ENCODE measurements around the gene CFTR. TPM values are rescaled to one million over a fixed set of nuclear protein-coding genes. Genes with fewer than 3 reads are reported as not detected.

Gene CFTR
- polyA plus RNA-seq, 1 donor (not counting 4 experiments of a cell fraction or from before 2014, with no cell fraction given), result not detected

DNA sequence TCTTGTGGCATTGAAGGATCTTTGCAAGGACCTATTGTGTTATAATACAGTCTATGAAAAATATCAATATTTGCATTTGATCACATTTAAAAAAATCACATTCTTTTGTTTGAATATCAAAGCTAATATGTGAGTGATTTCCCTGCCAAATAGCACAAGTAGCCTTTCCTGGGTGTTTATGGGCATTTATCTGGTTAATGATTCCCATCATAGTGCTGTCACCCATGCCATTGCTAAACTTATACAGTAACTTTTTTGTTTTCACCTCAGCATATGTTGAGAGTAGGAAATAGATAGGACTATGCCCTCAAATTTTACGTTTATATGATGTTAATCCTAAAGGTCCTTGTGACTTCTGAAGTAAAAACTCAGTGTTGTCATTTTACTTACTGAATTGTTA is 136.9 kb downstream of the CFTR start:
- Histone ChIP-seq H3K27me3 (ENCODE audit: control insufficient read depth, extremely low read depth, insufficient read depth, low read length) (no peaks in the 10 kb centered on the region), H2AFZ (ENCODE audit: control insufficient read depth, low read length) (no peak overlapping the region), H4K20me1 (ENCODE audit: control insufficient read depth, extremely low read depth, insufficient read depth, low read length) (no peaks in the 10 kb centered on the region), H3K9me3 (ENCODE audit: control insufficient read depth, low read depth, low read length) (no peaks in the 10 kb centered on the region), H3K4me2 (ENCODE audit: control insufficient read depth, extremely low read depth, insufficient read depth, low read depth, low read length) (no peak overlapping the region), H3K36me3 (ENCODE audit: control insufficient read depth in 2 of 2, extremely low read depth in 1 of 2, insufficient read depth in 2 of 2, low read length in 2 of 2) (no peaks in the 10 kb centered on the region), H3K4me1 (ENCODE audit: control insufficient read depth, extremely low read depth, insufficient read depth, low read length) (no peaks in the 10 kb centered on the region), H3K79me2 (ENCODE audit: control insufficient read depth, insufficient read depth, low read length) (no peaks in the 10 kb centered on the region), H3K4me3 (ENCODE audit: control insufficient read depth in 2 of 3, extremely low read depth in 1 of 3, insufficient read depth in 2 of 3, low read depth in 1 of 3, low read length in 3 of 3) (no peak overlapping the region), H3K27ac (ENCODE audit: control insufficient read depth, insufficient read depth, low read length) (no peak overlapping the region), H3K9ac (ENCODE audit: control insufficient read depth, extremely low read depth, insufficient read depth, low read length) (no peak overlapping the region), H3K9me1 (ENCODE audit: control insufficient read depth, extremely low read depth, insufficient read depth, low read length) (no peaks in the 10 kb centered on the region)
- no peak for TF ChIP-seq EZH2 (IDR thresholded peaks at IDR 0.05; ENCODE audit: low read length)
- TF ChIP-seq CTCF (optimal IDR thresholded peaks at IDR 0.05 in 1 of 3, IDR thresholded peaks at IDR 0.05 in 1 of 3, conservative IDR thresholded peaks at IDR 0.05 in 1 of 3; ENCODE audit: extremely low read depth in 1 of 3, insufficient read depth in 2 of 3, low read length in 3 of 3), result no peak
- DNase-seq (ENCODE audit: low read depth, low spot score) (no peak), FAIRE-seq (no peak)
- dilution Hi-C loops (cut with MboI; ENCODE audit: extremely low pct_ligation_motif_present, low sequenced_read_pairs), result no loop called here

GRCh38 chr7:117619681-117620080 is 139.9 kb downstream of the CFTR start:
- H4K20me1 ChIP-seq (ENCODE audit: control insufficient read depth, extremely low read depth, insufficient read depth, low read length), result no peaks in the 10 kb centered on the region
- TF ChIP-seq EZH2 (IDR thresholded peaks at IDR 0.05; ENCODE audit: low read length), result no peak
- TF ChIP-seq CTCF (optimal IDR thresholded peaks at IDR 0.05 in 1 of 3, IDR thresholded peaks at IDR 0.05 in 1 of 3, conservative IDR thresholded peaks at IDR 0.05 in 1 of 3; ENCODE audit: extremely low read depth in 1 of 3, insufficient read depth in 2 of 3, low read length in 3 of 3), result no peak
- no peak overlapping the region for H3K4me2 ChIP-seq (ENCODE audit: control insufficient read depth, extremely low read depth, insufficient read depth, low read depth, low read length)
- H3K4me1 ChIP-seq (ENCODE audit: control insufficient read depth, extremely low read depth, insufficient read depth, low read length), result no peaks in the 10 kb centered on the region
- FAIRE-seq (no peak), DNase-seq (ENCODE audit: low read depth, low spot score) (no peak)
- dilution Hi-C loops (cut with MboI; ENCODE audit: extremely low pct_ligation_motif_present, low sequenced_read_pairs), result no loop called here
- H2AFZ ChIP-seq (ENCODE audit: control insufficient read depth, low read length), result no peak overlapping the region
- H3K79me2 ChIP-seq (ENCODE audit: control insufficient read depth, insufficient read depth, low read length), result no peaks in the 10 kb centered on the region
- no peaks in the 10 kb centered on the region for H3K9me1 ChIP-seq (ENCODE audit: control insufficient read depth, extremely low read depth, insufficient read depth, low read length)
- no peaks in the 10 kb centered on the region for H3K9me3 ChIP-seq (ENCODE audit: control insufficient read depth, low read depth, low read length)
- no peaks in the 10 kb centered on the region for H3K36me3 ChIP-seq (ENCODE audit: control insufficient read depth in 2 of 2, extremely low read depth in 1 of 2, insufficient read depth in 2 of 2, low read length in 2 of 2)
- no peak overlapping the region for H3K27ac ChIP-seq (ENCODE audit: control insufficient read depth, insufficient read depth, low read length)
- H3K9ac ChIP-seq (ENCODE audit: control insufficient read depth, extremely low read depth, insufficient read depth, low read length), result no peak overlapping the region
- no peaks in the 10 kb centered on the region for H3K27me3 ChIP-seq (ENCODE audit: control insufficient read depth, extremely low read depth, insufficient read depth, low read length)
- H3K4me3 ChIP-seq (ENCODE audit: control insufficient read depth in 2 of 3, extremely low read depth in 1 of 3, insufficient read depth in 2 of 3, low read depth in 1 of 3, low read length in 3 of 3), result no peak overlapping the region

Measured in keratinocyte (primary cell).